Measurements from ENCODE around the gene AGAP5. TPM values are rescaled to one million over a fixed set of nuclear protein-coding genes. Genes with fewer than 3 reads are reported as not detected.
"Not testable (repeated sequence)": the region's sequence is repeated elsewhere in the genome, so short reads cannot be mapped to it uniquely, and the experiment has no call there.

Gene AGAP5
- total and polyA plus RNA-seq, 2 experiments from 2014 or later = 0.80 to 3.9 TPM

DNA sequence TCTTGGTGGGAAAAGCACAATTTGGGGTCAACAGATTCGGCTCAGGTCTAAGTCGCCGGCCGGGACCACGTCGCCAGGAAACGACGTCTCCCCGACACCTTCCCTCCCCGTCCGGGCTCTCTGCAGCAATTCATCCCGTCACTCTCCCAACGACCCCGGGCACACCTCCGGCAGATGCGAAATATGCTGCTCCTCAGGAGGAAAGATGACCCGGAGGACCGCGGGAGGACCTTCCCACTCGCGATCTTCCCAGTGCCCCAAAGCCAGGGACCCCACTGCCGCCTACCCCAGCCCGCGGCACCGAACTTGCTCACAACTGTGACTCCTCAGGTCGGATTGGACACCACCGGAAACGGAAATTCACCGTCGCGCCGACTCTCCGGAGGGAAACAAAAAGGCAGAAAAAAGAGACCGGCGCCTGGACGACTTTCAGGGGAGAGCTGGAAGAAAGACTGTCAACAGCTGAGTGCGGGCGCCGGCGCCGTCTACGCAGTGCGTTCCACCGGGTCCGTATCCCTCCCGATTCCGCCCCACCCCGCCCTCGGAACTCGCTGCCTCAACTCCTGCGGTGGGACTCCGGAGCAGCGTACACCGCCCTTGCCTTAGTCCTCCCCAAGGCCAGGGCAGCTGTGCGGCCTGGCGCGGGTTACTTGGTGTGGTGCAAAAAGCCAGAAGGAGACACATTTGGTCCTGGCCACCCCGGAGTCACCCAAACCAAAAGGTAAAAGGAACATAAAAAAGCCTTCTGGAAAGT lies 32.4 kb upstream of the AGAP5 start:
- 0 to 1% methylated on average over 52 to 58 of the region's 58 CpGs for WGBS, 2 experiments (ENCODE audit: low coverage in 1 of 2, low lambda C conversion rate in 2 of 2, missing lambda C conversion rate in 2 of 2)
- TF ChIP-seq EZH2 (IDR thresholded peaks at IDR 0.05; ENCODE audit: insufficient read depth, poor library complexity, severe bottlenecking) (no peak), EZH2phosphoT487 (IDR thresholded peaks at IDR 0.05; ENCODE audit: insufficient read depth, low read depth) (no peak)
- peaks cover 72% of the 10 kb centered on the region for H3K79me2 ChIP-seq (ENCODE audit: insufficient read depth)
- H3K27me3 ChIP-seq (replicated peaks; ENCODE audit: insufficient read depth) = no peaks in the 10 kb centered on the region
- H3K9ac ChIP-seq = peak overlapping the region; percentile 90
- in situ Hi-C loops (cut with MboI) = no loop called here
- H3K4me2 ChIP-seq (ENCODE audit: unreplicated experiment) = peak overlapping the region; percentile 98
- peaks cover 21% of the 10 kb centered on the region; the same call in 1 of the 2 replicates for H3K36me3 ChIP-seq (ENCODE audit: low read depth)
- no peaks in the 10 kb centered on the region for H4K20me1 ChIP-seq (ENCODE audit: insufficient read depth)
- H3K27ac ChIP-seq = peak overlapping the region; percentile 89
- peak; percentile 90 for DNase-seq
- peak overlapping the region; percentile 93 for H2AFZ ChIP-seq
- peak overlapping the region; percentile 94 for H3K4me3 ChIP-seq
- H3F3A ChIP-seq (ENCODE audit: insufficient read depth) = no peaks in the 10 kb centered on the region
- no peaks in the 10 kb centered on the region for H3K9me2 ChIP-seq (ENCODE audit: insufficient read depth)
- no peaks in the 10 kb centered on the region for H3K9me3 ChIP-seq (ENCODE audit: low read depth)
- H3K4me1 ChIP-seq (ENCODE audit: insufficient read depth) = peaks cover 16% of the 10 kb centered on the region

DNA sequence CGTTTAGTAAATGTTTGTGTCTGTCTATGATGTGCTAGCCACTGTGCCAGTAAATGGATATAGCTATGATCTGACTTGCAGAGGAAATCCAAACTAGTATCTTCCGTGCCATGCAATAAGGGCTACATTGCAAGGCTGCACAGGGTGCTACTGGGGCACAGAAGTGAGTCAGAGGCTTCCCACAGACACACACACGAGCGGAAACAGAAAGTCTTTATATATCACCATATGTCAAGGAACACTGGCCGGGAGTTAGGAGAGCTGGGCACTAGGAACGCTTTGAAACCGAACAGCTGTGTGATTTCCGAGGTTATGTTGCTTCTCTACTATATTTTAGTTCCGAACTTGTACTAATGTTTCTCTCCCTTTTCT lies 31.9 kb upstream of the AGAP5 start:
- peak overlapping the region; percentile 93 for H2AFZ ChIP-seq
- H3K9me2 ChIP-seq (ENCODE audit: insufficient read depth); H3K9me3 ChIP-seq (ENCODE audit: low read depth); in situ Hi-C loops (cut with MboI); H3F3A ChIP-seq (ENCODE audit: insufficient read depth); H3K27me3 ChIP-seq (replicated peaks; ENCODE audit: insufficient read depth); H4K20me1 ChIP-seq (ENCODE audit: insufficient read depth): not testable (repeated sequence)
- peaks cover 23% of the 10 kb centered on the region; the same call in 1 of the 2 replicates for H3K36me3 ChIP-seq (ENCODE audit: low read depth)
- H3K9ac ChIP-seq = peak overlapping the region; percentile 90
- peak overlapping the region; percentile 98 for H3K4me2 ChIP-seq (ENCODE audit: unreplicated experiment)
- peaks cover 66% of the 10 kb centered on the region for H3K79me2 ChIP-seq (ENCODE audit: insufficient read depth)
- H3K27ac ChIP-seq = peak overlapping the region; percentile 89
- peak; percentile 70 for DNase-seq
- H3K4me3 ChIP-seq = peak overlapping the region; percentile 94
- H3K4me1 ChIP-seq (ENCODE audit: insufficient read depth) = peaks cover 16% of the 10 kb centered on the region
- 2 to 8% methylated on average over 9 of the region's 9 CpGs for WGBS, 2 experiments (ENCODE audit: low coverage in 1 of 2, low lambda C conversion rate in 2 of 2, missing lambda C conversion rate in 2 of 2)

- H3K9ac ChIP-seq = no peak overlapping the region
- H3K27ac ChIP-seq = no peak overlapping the region
- H3K4me1 ChIP-seq (ENCODE audit: insufficient read depth) = 0 out of 2 replicates have a peak, but pooled peaks cover 2% of the 10 kb centered on the region
- no peaks in the 10 kb centered on the region for H3K9me3 ChIP-seq (ENCODE audit: low read depth)
- H3K36me3 ChIP-seq (ENCODE audit: low read depth) = peaks cover 39% of the 10 kb centered on the region; the same call in 1 of the 2 replicates
- peaks cover 14% of the 10 kb centered on the region for H3K79me2 ChIP-seq (ENCODE audit: insufficient read depth)
- H3K4me3 ChIP-seq = no peak overlapping the region
- in situ Hi-C loops (cut with MboI) = no loop called here
- WGBS, 2 experiments (ENCODE audit: low coverage in 1 of 2, low lambda C conversion rate in 2 of 2, missing lambda C conversion rate in 2 of 2) = 62 to 64% methylated on average over 4 of the region's 4 CpGs
- TF ChIP-seq EZH2 (IDR thresholded peaks at IDR 0.05; ENCODE audit: insufficient read depth, poor library complexity, severe bottlenecking) (no peak), EZH2phosphoT487 (IDR thresholded peaks at IDR 0.05; ENCODE audit: insufficient read depth, low read depth) (no peak)
- no peaks in the 10 kb centered on the region for H3K27me3 ChIP-seq (replicated peaks; ENCODE audit: insufficient read depth)
- no peak for DNase-seq
- no peaks in the 10 kb centered on the region for H3K9me2 ChIP-seq (ENCODE audit: insufficient read depth)
- H2AFZ ChIP-seq = no peak overlapping the region
- H3K4me2 ChIP-seq (ENCODE audit: unreplicated experiment) = no peak overlapping the region
- H3F3A ChIP-seq (ENCODE audit: insufficient read depth) = no peaks in the 10 kb centered on the region
- no peaks in the 10 kb centered on the region for H4K20me1 ChIP-seq (ENCODE audit: insufficient read depth)
Measured at GRCh38 chr10:73723516-73723915, 25.6 kb upstream of the AGAP5 start.

- H3K9ac ChIP-seq; in situ Hi-C loops (cut with MboI); H4K20me1 ChIP-seq (ENCODE audit: insufficient read depth); H3K9me2 ChIP-seq (ENCODE audit: insufficient read depth); DNase-seq; H3K4me3 ChIP-seq; H3K9me3 ChIP-seq (ENCODE audit: low read depth); H3K4me1 ChIP-seq (ENCODE audit: insufficient read depth); H3K4me2 ChIP-seq (ENCODE audit: unreplicated experiment); H3K27me3 ChIP-seq (replicated peaks; ENCODE audit: insufficient read depth); H2AFZ ChIP-seq; H3F3A ChIP-seq (ENCODE audit: insufficient read depth); H3K79me2 ChIP-seq (ENCODE audit: insufficient read depth); H3K27ac ChIP-seq: not testable (repeated sequence)
- 96 to 100% methylated on average over 4 of the region's 4 CpGs for WGBS, 2 experiments (ENCODE audit: low coverage in 1 of 2, low lambda C conversion rate in 2 of 2, missing lambda C conversion rate in 2 of 2)
- peaks cover 50% of the 10 kb centered on the region for H3K36me3 ChIP-seq (ENCODE audit: low read depth)
Measured at GRCh38 chr10:73720561-73720960, 22.7 kb upstream of the AGAP5 start.

- in situ Hi-C loops (cut with MboI) = no loop called here
- Histone ChIP-seq H3K9ac (no peak overlapping the region), H2AFZ (no peak overlapping the region), H3K9me2 (ENCODE audit: insufficient read depth) (no peaks in the 10 kb centered on the region), H3K27me3 (replicated peaks; ENCODE audit: insufficient read depth) (no peaks in the 10 kb centered on the region), H3K4me1 (ENCODE audit: insufficient read depth) (no peaks in the 10 kb centered on the region), H3K27ac (no peak overlapping the region), H3K4me3 (no peak overlapping the region), H3K9me3 (ENCODE audit: low read depth) (no peaks in the 10 kb centered on the region), H4K20me1 (ENCODE audit: insufficient read depth) (no peaks in the 10 kb centered on the region), H3K79me2 (ENCODE audit: insufficient read depth) (no peaks in the 10 kb centered on the region; the same call in 1 of the 2 replicates), H3F3A (ENCODE audit: insufficient read depth) (no peaks in the 10 kb centered on the region), H3K4me2 (ENCODE audit: unreplicated experiment) (no peak overlapping the region), H3K36me3 (ENCODE audit: low read depth) (peaks cover 48% of the 10 kb centered on the region)
- 81% methylated on average over 5 of the region's 5 CpGs for WGBS, 2 experiments (ENCODE audit: low coverage in 1 of 2, low lambda C conversion rate in 2 of 2, missing lambda C conversion rate in 2 of 2)
- TF ChIP-seq EZH2 (IDR thresholded peaks at IDR 0.05; ENCODE audit: insufficient read depth, poor library complexity, severe bottlenecking) = no peak
- TF ChIP-seq EZH2phosphoT487 (IDR thresholded peaks at IDR 0.05; ENCODE audit: insufficient read depth, low read depth) = no peak
- no peak for DNase-seq
Measured at GRCh38 chr10:73717556-73717955, 19.6 kb upstream of the AGAP5 start.
